Small intestine (tissue), 7 donors: ENCODE measurements around the gene ZCCHC14. TPM values are rescaled to one million over a fixed set of nuclear protein-coding genes. Genes with fewer than 3 reads are reported as not detected.
"Not testable (repeated sequence)": the region's sequence is repeated elsewhere in the genome, so short reads cannot be mapped to it uniquely, and the experiment has no call there.

Experiments
- DNase-seq, 2 donors: peaks; one replicate each; pipeline versions ENCODE4 v3.0.0 to v3.0.0-alpha.2; 2013
- FAIRE-seq: peaks from 2 replicates; lab custom pipeline; 2012; peaks lifted over from hg19 to GRCh38; lab: Jason Lieb, UNC
- H3K27ac ChIP-seq, 3 donors: one replicate each; pipeline ENCODE4 v1.5.1; 2013; ENCODE audit warnings: low read length in 2 of 3, mild to moderate bottlenecking in 2 of 3, control low read depth in 1 of 3, inconsistent platforms in 1 of 3, low read depth in 1 of 3, moderate library complexity in 1 of 3
- H3K27me3 ChIP-seq, 3 donors: one replicate each; pipeline ENCODE4 v1.6.1; 2013; ENCODE audit warnings: low read length in 3 of 3, inconsistent platforms in 1 of 3; ENCODE audit not compliant: control insufficient read depth in 3 of 3, insufficient read depth in 3 of 3
- H3K36me3 ChIP-seq, 3 donors: one replicate each; pipeline ENCODE4 v1.6.1; 2013; ENCODE audit warnings: low read length in 3 of 3, inconsistent platforms in 1 of 3, low read depth in 1 of 3, mild to moderate bottlenecking in 1 of 3, moderate library complexity in 1 of 3; ENCODE audit not compliant: control insufficient read depth in 3 of 3, insufficient read depth in 2 of 3
- H3K4me1 ChIP-seq, 3 donors: one replicate each; pipeline ENCODE4 v1.6.1; 2013; ENCODE audit warnings: low read length in 2 of 3, inconsistent platforms in 1 of 3, low read depth in 1 of 3, mild to moderate bottlenecking in 1 of 3, moderate library complexity in 1 of 3; ENCODE audit not compliant: control insufficient read depth in 3 of 3, insufficient read depth in 2 of 3
- H3K4me3 ChIP-seq, 3 donors: one replicate each; pipeline ENCODE4 v1.5.1; 2013; ENCODE audit warnings: low read length in 3 of 3, control low read depth in 1 of 3, inconsistent platforms in 1 of 3, low read depth in 1 of 3, mild to moderate bottlenecking in 1 of 3, moderate library complexity in 1 of 3
- H3K9me3 ChIP-seq, 2 donors: one replicate each; pipeline ENCODE4 v1.6.1; 2013; ENCODE audit warnings: low read depth in 1 of 2, low read length in 1 of 2; ENCODE audit not compliant: control insufficient read depth in 2 of 2, insufficient read depth in 1 of 2
- WGBS, 3 donors: extraction: QIAGEN DNeasy Blood & Tissue Kit; methylation state at CpG; one replicate each; pipeline ENCODE4 v1.1.7; 2013; 5-methylcytosine and 5-hydroxymethylcytosine counted together
- polyA plus RNA-seq, 4 donors: library from polyadenylated mRNA; stranded (reverse) in 3 of 4; unstranded in 1 of 4; fragments of 200-250 nt in 3 of 4; fragments of 120-200 nt in 1 of 4; gene quantifications; one replicate each; pipeline versions ENCODE4 v1.2.1 to v1.2.3, GENCODE V29; 2013
- donor health status: healthy with polysubstance abuse.
- donor health status: control.
- donor health status: control.
- donor health status: Bipolar disorder and iron deficiency.
- donor health status: healthy.

ZCCHC14 gene
- polyA plus RNA-seq, 4 donors, result 9.2 to 42.8 (median 13.1) TPM

GRCh38 chr16:87497023-87497766, 4.4 kb upstream of the ZCCHC14 start:
- Histone ChIP-seq H3K27ac (peak overlapping the region; percentile 63 to 99 (median 63)), H3K4me1 (peaks cover 3 to 31% (median 7%) of the 10 kb centered on the region in 3 donors)
- H3K9me3 ChIP-seq, H3K36me3 ChIP-seq, H3K4me3 ChIP-seq, FAIRE-seq, H3K27me3 ChIP-seq: not testable (repeated sequence)
- 31 to 64% (median 43%) methylated on average over 18 of the region's 18 CpGs for WGBS, 3 donors
- DNase-seq, result peak; percentile 79 to 85

DNA sequence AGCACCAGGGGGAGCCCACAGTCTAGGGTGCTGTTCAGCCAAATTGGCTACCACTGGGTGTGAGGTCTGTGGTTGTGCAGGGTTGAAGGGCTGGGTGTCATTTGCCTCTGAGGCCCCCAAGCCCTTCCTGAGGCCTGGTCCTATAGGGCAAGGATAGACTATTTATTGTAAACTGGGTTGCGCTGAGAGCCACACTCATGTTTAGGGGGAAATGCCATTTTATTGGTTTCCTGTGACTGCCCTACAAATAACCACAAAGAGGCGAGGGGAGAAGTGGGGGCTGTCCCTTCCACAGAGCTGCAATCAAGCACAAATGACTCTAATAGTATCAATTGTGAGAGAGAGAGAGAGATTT, 3.6 kb upstream of the ZCCHC14 start:
- H3K27me3 ChIP-seq, result no peaks in the 10 kb centered on the region
- FAIRE-seq (no peak), DNase-seq (no peak)
- WGBS, 3 donors, result 54 to 70% (median 55%) methylated on average over 2 of the region's 2 CpGs
- H3K36me3 ChIP-seq, result peaks cover 0 to 5% (median 0%) of the 10 kb centered on the region in 3 donors
- no peak overlapping the region for H3K4me3 ChIP-seq
- H3K27ac ChIP-seq, result peak overlapping the region in 2 of 3 donors; percentile 63 to 99
- no peaks in the 10 kb centered on the region for H3K9me3 ChIP-seq
- peaks cover 3 to 31% (median 7%) of the 10 kb centered on the region in 3 donors for H3K4me1 ChIP-seq

DNA sequence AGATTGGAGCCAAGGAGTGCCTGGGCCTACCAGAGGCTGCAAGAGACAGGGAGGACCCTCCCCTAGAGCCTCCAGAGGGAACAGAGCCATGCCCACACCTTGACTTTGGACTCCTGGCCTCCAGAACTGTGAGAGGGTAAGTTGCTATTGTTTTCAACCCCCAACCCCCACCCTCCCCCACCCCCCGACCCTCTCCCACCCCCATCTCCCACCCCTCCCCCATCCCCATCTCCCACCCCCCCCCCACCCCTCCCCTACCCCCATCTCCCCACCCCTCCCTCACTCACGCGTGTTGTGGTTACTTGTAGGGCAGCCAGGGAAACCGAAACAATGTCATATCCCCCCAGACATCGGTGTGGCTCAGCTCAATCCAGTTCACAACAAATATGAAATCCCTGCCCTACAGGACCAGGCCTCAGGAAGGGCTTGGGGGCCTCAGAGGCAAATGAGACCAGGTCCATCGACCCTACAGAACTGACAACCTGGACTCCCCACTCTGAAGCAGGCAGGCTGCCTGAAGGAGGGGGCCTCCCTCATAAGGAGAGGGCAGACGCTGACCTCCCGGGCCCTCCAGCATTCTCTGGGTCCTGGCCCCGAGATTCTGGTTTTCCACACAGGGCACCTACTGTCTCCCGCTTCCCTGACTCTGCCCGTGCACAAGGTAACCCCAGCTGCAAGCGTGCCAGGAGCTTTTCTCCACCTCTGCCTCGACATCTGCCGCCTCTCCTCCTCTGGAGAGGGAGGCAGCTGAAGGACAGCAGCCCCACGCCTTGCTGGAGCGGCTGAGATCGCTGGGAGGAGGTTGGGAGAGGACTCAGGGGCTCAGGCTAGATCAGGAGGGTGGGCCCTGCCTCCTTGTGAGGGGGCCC, 3.0 kb upstream of the ZCCHC14 start:
- FAIRE-seq (no peak), DNase-seq (no peak)
- H3K36me3 ChIP-seq, result peaks cover 0 to 12% (median 0%) of the 10 kb centered on the region in 3 donors
- peaks cover 3 to 31% (median 7%) of the 10 kb centered on the region in 3 donors for H3K4me1 ChIP-seq
- H3K9me3 ChIP-seq, result no peaks in the 10 kb centered on the region
- WGBS, 3 donors, result 25 to 55% (median 35%) methylated on average over 17 of the region's 17 CpGs
- H3K27ac ChIP-seq, result peak overlapping the region in 2 of 3 donors; percentile 63 to 99
- no peaks in the 10 kb centered on the region for H3K27me3 ChIP-seq
- no peak overlapping the region for H3K4me3 ChIP-seq

GRCh38 chr16:87493608-87494280, 920 bp upstream of the ZCCHC14 start:
- peaks cover 3 to 34% (median 7%) of the 10 kb centered on the region in 3 donors for H3K4me1 ChIP-seq
- FAIRE-seq, result no peak
- 23 to 46% (median 41%) methylated on average over 20 to 23 of the region's 23 CpGs for WGBS, 3 donors
- no peaks in the 10 kb centered on the region for H3K9me3 ChIP-seq
- peaks cover 0 to 13% (median 0%) of the 10 kb centered on the region in 3 donors for H3K36me3 ChIP-seq
- no peak overlapping the region for H3K27ac ChIP-seq
- H3K27me3 ChIP-seq, result no peaks in the 10 kb centered on the region
- no peak for DNase-seq
- peak overlapping the region in 2 of 3 donors; percentile 49 to 52 for H3K4me3 ChIP-seq

GRCh38 chr16:87492291-87492630, 563 bp downstream of the ZCCHC14 start:
- H3K4me1 ChIP-seq, result peaks cover 5 to 36% (median 7%) of the 10 kb centered on the region in 3 donors
- no peaks in the 10 kb centered on the region for H3K27me3 ChIP-seq
- FAIRE-seq (no peak), DNase-seq (no peak)
- H3K4me3 ChIP-seq, result peak overlapping the region in 2 of 3 donors; percentile 65 to 88
- WGBS, 3 donors, result 1 to 2% (median 1%) methylated on average over 16 to 74 of the region's 74 CpGs
- H3K27ac ChIP-seq, result peak overlapping the region in 2 of 3 donors; percentile 76 to 80
- H3K36me3 ChIP-seq, result peaks cover 0 to 13% (median 0%) of the 10 kb centered on the region in 3 donors
- H3K9me3 ChIP-seq, result no peaks in the 10 kb centered on the region

- H3K27ac ChIP-seq, result peak overlapping the region; percentile 39 to 79 (median 76)
- WGBS, 3 donors, result 6 to 15% (median 12%) methylated on average over 42 to 80 of the region's 80 CpGs
- no peak for FAIRE-seq
- peak overlapping the region; percentile 58 to 88 (median 65) for H3K4me3 ChIP-seq
- H3K9me3 ChIP-seq, result no peaks in the 10 kb centered on the region
- H3K36me3 ChIP-seq, result peaks cover 0 to 9% (median 0%) of the 10 kb centered on the region in 3 donors
- peaks cover 4 to 36% (median 8%) of the 10 kb centered on the region in 3 donors for H3K4me1 ChIP-seq
- H3K27me3 ChIP-seq, result no peaks in the 10 kb centered on the region
- DNase-seq, result peak in 1 of 2 donors; percentile 62
Measured at GRCh38 chr16:87491522-87492290, 1.1 kb downstream of the ZCCHC14 start.

- DNase-seq, result peak in 1 of 2 donors; percentile 85
- not testable (repeated sequence) for FAIRE-seq, H3K27me3 ChIP-seq, H3K9me3 ChIP-seq
- peak overlapping the region; percentile 39 to 79 (median 76) for H3K27ac ChIP-seq
- H3K4me1 ChIP-seq, result peaks cover 3 to 36% (median 5%) of the 10 kb centered on the region in 3 donors
- 12 to 29% (median 25%) methylated on average over 35 to 45 of the region's 45 CpGs for WGBS, 3 donors
- H3K36me3 ChIP-seq, result peaks cover 0 to 10% (median 0%) of the 10 kb centered on the region in 3 donors
- H3K4me3 ChIP-seq, result peak overlapping the region in 2 of 3 donors; percentile 58 to 88
Measured at GRCh38 chr16:87490799-87491521, 1.9 kb downstream of the ZCCHC14 start.
